GM19397 (cell line): ENCODE measurements around the gene SYNPO2L.
"Not testable (repeated sequence)": the region's sequence is repeated elsewhere in the genome, so short reads cannot be mapped to it uniquely, and the experiment has no call there.

Experiments used
- ATAC-seq: cut with Tn5 transposase; IDR thresholded peaks from one replicate; pipeline ENCODE4 v1.9.1; 2021; ENCODE audit warnings: mild to moderate bottlenecking, moderate library complexity; ENCODE audit not compliant: unreplicated experiment

The SYNPO2L gene

DNA sequence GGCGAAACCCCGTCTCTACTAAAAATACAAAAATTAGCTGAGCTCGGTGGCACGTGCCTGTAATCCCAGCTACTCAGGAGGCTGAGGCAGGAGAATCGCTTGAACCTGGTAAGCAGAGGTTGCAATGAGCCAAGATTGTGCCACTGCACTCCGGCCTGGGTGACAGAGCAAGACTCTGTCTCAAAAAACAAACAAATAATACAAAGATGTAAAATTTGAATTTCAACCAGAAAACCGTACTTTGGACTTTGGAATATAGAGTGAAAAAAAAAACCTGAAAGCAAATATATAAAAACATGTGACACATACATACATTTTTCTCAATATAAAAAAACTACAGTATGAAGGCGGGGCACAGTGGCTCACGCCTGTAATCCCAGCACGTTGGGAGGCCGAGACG is 34.9 kb downstream of the SYNPO2L start:
- not testable (repeated sequence) for ATAC-seq

DNA sequence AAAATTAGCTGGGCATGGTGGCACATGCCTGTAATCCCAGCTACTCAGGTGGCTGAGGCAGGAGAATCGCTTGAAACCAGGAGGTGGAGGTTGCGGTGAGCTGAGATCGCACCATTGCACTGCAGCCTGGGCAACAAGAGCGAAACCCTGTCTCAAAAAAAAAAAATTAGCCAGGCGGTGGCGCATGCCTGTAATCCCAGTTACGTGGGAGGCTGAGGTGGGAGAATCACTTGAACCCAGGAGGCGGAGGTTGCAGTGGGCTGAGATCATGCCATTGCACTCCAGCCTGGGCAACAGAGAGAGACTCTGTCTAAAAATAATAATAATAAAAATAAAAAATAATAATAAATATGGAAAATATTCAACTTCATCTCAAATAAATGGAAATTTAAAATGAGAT is 38.7 kb downstream of the SYNPO2L start:
- not testable (repeated sequence) for ATAC-seq

GRCh38 chr10:73614720-73615119 is 41.1 kb downstream of the SYNPO2L start:
- no peak for ATAC-seq

DNA sequence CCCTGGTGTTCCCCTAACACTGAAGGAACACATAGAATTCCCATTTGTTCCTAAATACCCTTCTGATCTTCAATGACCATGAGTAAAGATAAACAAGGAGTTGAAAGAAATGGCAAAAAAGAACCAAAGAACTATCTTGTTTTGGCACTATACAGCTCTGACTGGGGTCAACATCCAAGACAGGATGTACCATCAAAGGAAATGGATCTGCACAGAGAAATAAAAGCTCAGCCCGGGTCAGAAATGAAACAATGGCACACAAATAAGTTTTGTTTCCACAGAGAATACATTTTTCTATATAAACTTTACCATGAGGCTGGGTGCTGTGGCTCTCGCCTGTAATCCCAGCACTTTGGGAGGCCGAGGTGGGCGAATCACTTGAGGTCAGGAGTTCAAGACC is 46.7 kb downstream of the SYNPO2L start:
- no peak for ATAC-seq

- no peak for ATAC-seq
These were observed 54.3 kb downstream of the SYNPO2L start for GRCh38 chr10:73601486-73601921.

DNA sequence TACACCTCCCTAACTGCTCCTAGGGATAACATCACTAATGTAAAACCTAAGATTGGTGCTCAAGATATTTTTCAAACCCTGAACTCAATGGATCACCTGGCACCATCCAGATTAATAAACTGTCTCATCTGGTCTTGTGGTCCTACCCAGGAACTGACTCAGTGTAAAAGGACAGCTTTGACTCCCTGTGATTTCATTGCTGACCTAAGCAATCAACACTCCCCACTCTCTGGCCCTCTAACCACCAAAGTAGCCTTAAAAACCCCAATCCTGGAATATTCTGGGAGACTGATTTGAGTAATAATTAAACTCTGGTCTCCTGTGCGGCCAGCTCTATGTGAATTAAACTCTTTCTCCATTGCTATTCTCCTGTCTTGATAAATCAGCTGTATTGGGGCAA is 58.5 kb downstream of the SYNPO2L start:
- no peak for ATAC-seq
